HepG2 (cell line): ENCODE measurements around the gene SEMA3B. TPM values are rescaled to one million over a fixed set of nuclear protein-coding genes. Genes with fewer than 3 reads are reported as not detected.
A peak's percentile ranks its signal among the peaks of the same experiment; 100 is the strongest.

Experiments
- ATAC-seq: fragments of 200-7000 bp; cut with Tn5 transposase; 3 replicates; pipeline ENCODE4 v1.9.1; 2020; ENCODE audit warnings: mild to moderate bottlenecking, moderate library complexity
- BruUV-seq: library from RNA; stranded (reverse); fragments of 400-500 nt; replicated peaks from 2 replicates; lab custom pipeline; 2021; lab: Mats Ljungman, UMichigan
- CTCF ChIA-PET: fragments of 300-600 bp; formaldehyde crosslinking; extraction: SDS; loops from one replicate; lab custom pipeline; 2021; ENCODE audit warnings: low total read pairs, inconsistent platforms, low intra/inter-chr PET ratio; lab: Yijun Ruan, JAX
- POLR2A ChIA-PET: fragments of 350-600 bp; sonication (Branson Sonifier 250); formaldehyde crosslinking; loops from one replicate; lab custom pipeline; 2020; ENCODE audit warnings: antibody characterized with exemption, inconsistent platforms; lab: Yijun Ruan, JAX
- DNase-seq: peaks from one replicate; pipeline ENCODE4 v3.0.0-alpha.2; 2015; ENCODE audit warnings: low spot score
- FAIRE-seq: peaks from 3 replicates; lab custom pipeline; 2011; peaks lifted over from hg19 to GRCh38; lab: Jason Lieb, UNC
- H2AFZ ChIP-seq: one replicate; pipeline ENCODE4 v1.6.1; 2011; ENCODE audit warnings: low read length, inconsistent platforms
- H3K27ac ChIP-seq: fragments of 300-600 bp; 3 replicates; pipeline ENCODE4 v1.8.0; 2011; ENCODE audit warnings: mixed run types, mild to moderate bottlenecking, mixed read lengths, low read length, inconsistent platforms; ENCODE audit not compliant: insufficient read depth; ENCODE audit errors: extremely low read length
- H3K27me3 ChIP-seq, 2 experiments: fragments of 200-600 bp in 1 of 2; 2 replicates in 1 of 2; 3 replicates in 1 of 2; pipeline versions ENCODE4 v1.6.0 to v1.8.0; 2011; ENCODE audit warnings: low read length in 2 of 2, mild to moderate bottlenecking in 2 of 2, moderate library complexity in 2 of 2, inconsistent platforms in 1 of 2; ENCODE audit not compliant: insufficient read depth in 2 of 2, control insufficient read depth in 1 of 2
- H3K36me3 ChIP-seq, 2 experiments: fragments of 200-600 bp in 1 of 2; replicated peaks in 1 of 2; 2 replicates in 1 of 2; 3 replicates in 1 of 2; pipeline versions ENCODE4 v1.5.1 to v1.8.0; 2011; ENCODE audit warnings: low read length in 2 of 2, inconsistent platforms in 1 of 2; ENCODE audit not compliant: insufficient read depth in 2 of 2, control insufficient read depth in 1 of 2
- H3K4me1 ChIP-seq: 2 replicates; pipeline ENCODE4 v1.5.1; 2012; ENCODE audit warnings: low read length, inconsistent platforms; ENCODE audit not compliant: insufficient read depth
- H3K4me2 ChIP-seq: 2 replicates; pipeline ENCODE4 v1.6.0; 2011; ENCODE audit warnings: low read depth, low read length, inconsistent platforms
- H3K4me3 ChIP-seq, 3 experiments: fragments of 200-600 bp in 1 of 3; sonication (generic), shearing (Covaris generic) in 1 of 3; replicated peaks in 1 of 3; 2 replicates each; pipeline ENCODE4 v1.5.1; 2011 to 2016; ENCODE audit warnings: low read length in 3 of 3, inconsistent platforms in 2 of 3, low read depth in 2 of 3, mild to moderate bottlenecking in 2 of 3, control low read depth in 1 of 3, mixed read lengths in 1 of 3; ENCODE audit not compliant: insufficient read depth in 1 of 3
- H3K79me2 ChIP-seq: one replicate; pipeline ENCODE4 v1.6.1; 2011; ENCODE audit warnings: low read length, inconsistent platforms; ENCODE audit not compliant: insufficient read depth
- H3K9ac ChIP-seq: 2 replicates; pipeline ENCODE4 v1.6.0; 2011; ENCODE audit warnings: mild to moderate bottlenecking, low read depth, low read length, inconsistent platforms; ENCODE audit not compliant: insufficient read depth
- H3K9me3 ChIP-seq: 2 replicates; pipeline ENCODE4 v1.5.1; 2012; ENCODE audit warnings: mild to moderate bottlenecking, low read length
- H4K20me1 ChIP-seq: 2 replicates; pipeline ENCODE4 v1.6.0; 2011; ENCODE audit warnings: inconsistent platforms, mild to moderate bottlenecking, low read length, moderate library complexity; ENCODE audit not compliant: insufficient read depth
- FOSL2 ChIP-seq: sonication (generic); formaldehyde crosslinking; IDR thresholded peaks from 2 replicates; pipeline ENCODE4 v1.4.0; 2020; ENCODE audit warnings: missing genetic modification reagents
- KDM1A ChIP-seq: IDR thresholded peaks from 2 replicates; pipeline ENCODE4 v1.6.1; 2016; ENCODE audit warnings: missing compliant biosample characterization
- MAX ChIP-seq: IDR thresholded peaks from 2 replicates; pipeline ENCODE4 v1.6.1; 2012; ENCODE audit warnings: inconsistent platforms
- NFE2L1 ChIP-seq: sonication (generic); formaldehyde crosslinking; IDR thresholded peaks from 2 replicates; pipeline ENCODE4 v1.4.0; 2020; ENCODE audit warnings: missing genetic modification reagents, mild to moderate bottlenecking, borderline replicate concordance
- NR0B2 ChIP-seq: sonication (generic); formaldehyde crosslinking; IDR thresholded peaks from 2 replicates; pipeline ENCODE4 v1.4.0; 2020; ENCODE audit warnings: mild to moderate bottlenecking, missing genetic modification reagents
- NR2C2 ChIP-seq: sonication (generic); formaldehyde crosslinking; IDR thresholded peaks from 2 replicates; pipeline ENCODE4 v1.4.0; 2020; ENCODE audit warnings: missing genetic modification reagents, mild to moderate bottlenecking, moderate library complexity, borderline replicate concordance
- REXO4 ChIP-seq: sonication (generic); formaldehyde crosslinking; IDR thresholded peaks from 2 replicates; pipeline ENCODE4 v1.8.0; 2022; ENCODE audit warnings: missing genetic modification reagents, mild to moderate bottlenecking, borderline replicate concordance
- SSRP1 ChIP-seq: IDR thresholded peaks from 2 replicates; pipeline ENCODE4 v1.6.1; 2016; ENCODE audit warnings: control low read depth
- TBX2 ChIP-seq: sonication (generic); formaldehyde crosslinking; IDR thresholded peaks from 2 replicates; pipeline ENCODE4 v1.5.0; 2020; ENCODE audit warnings: missing genetic modification reagents, mild to moderate bottlenecking, borderline replicate concordance
- THAP7 ChIP-seq: sonication (generic); formaldehyde crosslinking; IDR thresholded peaks from 2 replicates; pipeline ENCODE4 v1.8.1; 2023; ENCODE audit warnings: mild to moderate bottlenecking, missing genetic modification reagents
- ZC3H4 ChIP-seq: sonication (generic); formaldehyde crosslinking; IDR thresholded peaks from 2 replicates; pipeline ENCODE4 v1.4.0; 2020; ENCODE audit warnings: missing genetic modification reagents, borderline replicate concordance
- ZNF280B ChIP-seq: sonication (generic); formaldehyde crosslinking; IDR thresholded peaks from 2 replicates; pipeline ENCODE4 v1.5.0; 2020; ENCODE audit warnings: missing genetic modification reagents, mild to moderate bottlenecking, borderline replicate concordance
- ZNF329 ChIP-seq: sonication (generic); formaldehyde crosslinking; IDR thresholded peaks from 2 replicates; pipeline ENCODE4 v1.9.0; 2021; ENCODE audit warnings: low read depth, mild to moderate bottlenecking, missing genetic modification reagents
- ZNF746 ChIP-seq: sonication (generic); formaldehyde crosslinking; IDR thresholded peaks from 2 replicates; pipeline ENCODE4 v1.8.0; 2022; ENCODE audit warnings: mild to moderate bottlenecking, missing genetic modification reagents
- WGBS: methylation state at CpG from one replicate; pipeline ENCODE4 v1.1.6; 2017; ENCODE audit warnings: low lambda C conversion rate; 5-methylcytosine and 5-hydroxymethylcytosine counted together
- in situ Hi-C: cut with HindIII; loops from 2 replicates; pipeline ENCODE4 v1.10.0; 2017; ENCODE audit warnings: low pct_unique_long_range_greater_than_20kb; ENCODE audit not compliant: extremely low pct_ligation_motif_present
- intact Hi-C: fragments of 100-400 bp; cut with micrococcal nuclease; formaldehyde crosslinking; loops from one replicate; pipeline ENCODE4 v1.10.0; 2022; ENCODE audit not compliant: unreplicated experiment
- polyA plus RNA-seq, 8 experiments: library from polyadenylated mRNA; depleted of rRNA in 3 of 8; stranded (reverse) in 7 of 8; unstranded in 1 of 8; fragments of >200 nt; fragmentation: Illumina TruSeq in 4 of 8; extraction: Trizol in 4 of 8; gene quantifications; 2 replicates each; pipeline versions ENCODE4 v1.2.1 to v1.2.3, GENCODE V29; 2011 to 2016; ENCODE audit warnings: low read depth in 4 of 8, missing spikeins in 1 of 8, mixed read lengths in 1 of 8; ENCODE audit not compliant: insufficient read depth in 1 of 8
- total RNA-seq, 5 experiments: library from RNA; depleted of rRNA; stranded (reverse); fragments of >200 nt; fragmentation: Illumina TruSeq; extraction: Trizol; gene quantifications; 2 replicates each; pipeline ENCODE4 v1.2.3, GENCODE V29; 2016; ENCODE audit warnings: low read depth in 1 of 5

SEMA3B gene
- total and polyA plus RNA-seq, 2 of the 13 experiments (the other 11 are each of a cell fraction or from before 2014, with no cell fraction given) = 93.2 to 158 TPM

GRCh38 chr3:50270422-50271224, 1.7 kb downstream of the SEMA3B start:
- WGBS = 5% methylated on average over 9 of the region's 19 CpGs
- POLR2A ChIA-PET = interaction anchor here (1.0 to 5.5 kb wide), 19 partner anchors 8 to 75 kb away, joined by 3 to 155 read pairs (median 9); partner anchors contain the start of genes GNAI2, HYAL2, HYAL3 and IFRD2
- in situ Hi-C loops = loop anchor here (5.0 to 10.0 kb wide), 2 partner anchors 43 to 76 kb away; partner anchors contain the start of gene GNAT1
- TF ChIP-seq THAP7 (peak; percentile 69; the same call in 1 of the 2 replicates), KDM1A (no peak), REXO4 (CRISPR knock-in tag) (no peak), NR2C2 (0 out of 2 replicates have a peak, but pooled peaks have one; percentile 15), TBX2 (CRISPR knock-in tag) (no peak), ZC3H4 (no peak), NR0B2 (CRISPR knock-in tag) (no peak), ZNF329 (CRISPR knock-in tag) (no peak), NFE2L1 (CRISPR knock-in tag) (no peak), ZNF280B (CRISPR knock-in tag) (peak; percentile 27; the same call in 1 of the 2 replicates), MAX (no peak), FOSL2 (peak; percentile 16; the same call in 1 of the 2 replicates), SSRP1 (CRISPR knock-in tag) (no peak), ZNF746 (CRISPR knock-in tag) (no peak)

More at GRCh38 chr3:50270422-50271224, 1.7 kb downstream of the SEMA3B start:
- Histone ChIP-seq H3K4me1 (peaks cover 78% of the 10 kb centered on the region), H3K79me2 (peaks cover 33% of the 10 kb centered on the region), H2AFZ (no peak overlapping the region), H3K4me2 (peak overlapping the region; percentile 98), H3K27ac (peak overlapping the region; percentile 88), H4K20me1 (no peaks in the 10 kb centered on the region; the same call in 1 of the 2 replicates), H3K9ac (peak overlapping the region; percentile 94), H3K27me3 (no peaks in the 10 kb centered on the region; a peak in 1 of 5 replicates), H3K4me3 (peak overlapping the region; percentile 71 to 88 (median 83)), H3K36me3 (peaks cover 7 to 19% of the 10 kb centered on the region in 2 experiments), H3K9me3 (no peaks in the 10 kb centered on the region)
- intact Hi-C loops = loop anchor here (5.0 kb wide), 2 partner anchors 43 to 78 kb away; partner anchors contain the start of gene GNAT1
- FAIRE-seq (no peak), ATAC-seq (no peak), DNase-seq (no peak)
- CTCF ChIA-PET = interaction anchor here (1.2 to 6.4 kb wide), 5 partner anchors 10 to 76 kb away, joined by 3 to 81 read pairs (median 4); no protein-coding TSS in a partner anchor
- TSS peak; percentile 87 for BruUV-seq
